Stimulated activated CD4-positive, alpha-beta T cell treated with anti-CD3 and anti-CD28 coated beads, Interleukin-12 subunit alpha, Interleukin-12 subunit beta, amount 100 ng/mL, for 48 hours (primary cell): Measurements from ENCODE around the gene BCAS1.

Experiments
- DNase-seq, 3 donors: peaks; one replicate each; pipeline ENCODE4 v3.0.0-alpha.2; 2020; ENCODE audit warnings: low read depth in 2 of 3, low spot score in 1 of 3

The BCAS1 gene

DNA sequence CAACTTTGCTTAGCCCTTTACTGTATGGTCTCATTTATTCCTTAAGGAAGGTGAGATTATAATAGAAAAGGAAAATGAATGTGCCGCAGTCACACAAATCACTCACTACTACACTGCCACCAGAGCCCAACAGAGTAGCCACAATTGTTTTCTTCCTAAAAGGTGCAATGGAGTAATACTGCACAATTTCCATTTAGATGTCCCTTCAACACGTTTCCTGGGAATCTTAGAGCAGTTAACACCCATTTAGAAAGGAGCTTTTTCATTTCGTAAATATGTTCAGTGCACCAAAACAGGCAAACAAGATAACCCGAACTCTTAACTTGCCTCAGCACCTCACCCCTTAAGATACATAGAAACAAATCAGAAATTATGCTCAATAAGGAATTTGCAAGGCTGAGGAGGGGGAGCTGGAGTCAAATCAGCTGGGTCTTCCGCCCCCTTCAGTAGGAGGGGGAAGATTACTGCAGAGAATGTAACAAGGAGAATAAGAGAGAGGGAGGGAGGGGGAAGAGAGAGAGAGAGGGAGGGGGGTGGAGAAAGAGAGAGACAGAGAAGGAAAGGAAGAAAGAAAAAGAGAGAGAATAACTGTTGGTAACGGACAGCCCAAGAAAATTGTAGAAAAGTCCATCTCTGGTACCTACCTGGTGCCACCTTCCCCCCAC, 155.5 kb downstream of the BCAS1 start:
- no peak for DNase-seq

DNA sequence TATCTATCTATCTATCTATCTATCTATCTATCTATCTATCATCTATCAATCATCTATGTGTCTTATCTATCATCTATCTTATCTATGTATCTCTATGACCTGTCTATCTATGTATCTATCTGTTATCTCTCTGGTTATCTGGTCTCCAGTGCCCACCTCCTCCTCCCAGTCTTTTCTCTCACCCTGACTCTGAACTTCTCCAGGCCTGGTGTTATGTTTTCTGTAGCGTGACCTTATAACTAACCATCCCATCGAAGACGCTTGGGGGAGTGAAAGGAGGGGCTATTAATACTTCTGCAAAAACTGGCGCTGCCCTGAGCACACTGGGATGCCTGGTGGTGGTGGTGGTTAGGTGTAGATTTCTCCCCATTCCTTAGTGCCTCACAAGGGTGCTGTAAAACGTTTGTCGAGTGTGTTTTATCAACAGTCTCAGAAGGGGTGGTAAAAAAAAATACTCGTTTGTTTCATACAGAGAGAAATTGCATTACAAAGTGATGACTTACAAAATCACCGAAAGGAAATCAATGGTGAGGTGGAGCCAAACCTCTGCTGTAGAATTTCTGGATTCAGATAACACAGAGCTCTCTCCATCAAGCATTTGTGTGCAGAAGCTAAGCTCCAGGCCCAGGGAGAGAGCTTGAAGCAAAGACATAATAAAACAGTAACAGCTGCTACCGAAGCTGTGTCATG, 156.2 kb downstream of the BCAS1 start:
- no peak for DNase-seq

DNA sequence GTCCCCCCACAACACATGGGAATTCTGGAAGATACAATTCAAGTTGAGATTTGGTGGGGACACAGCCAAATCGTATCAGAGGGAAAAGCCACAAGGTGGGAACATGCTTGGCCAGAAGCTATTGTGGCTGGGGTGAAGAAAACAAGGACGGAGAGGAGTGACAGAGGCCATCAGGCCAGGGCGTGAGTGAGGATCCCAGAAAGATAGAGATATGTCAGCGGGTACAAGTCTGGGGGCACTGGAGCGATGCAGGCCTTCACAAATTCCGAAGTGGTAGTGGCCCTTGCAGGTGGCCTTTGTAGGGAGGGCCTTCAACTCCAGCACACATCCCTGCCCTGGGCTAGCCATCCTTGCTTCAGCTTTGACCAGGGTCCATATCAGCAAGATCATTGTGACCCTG, 159.1 kb downstream of the BCAS1 start:
- DNase-seq: no peak

DNA sequence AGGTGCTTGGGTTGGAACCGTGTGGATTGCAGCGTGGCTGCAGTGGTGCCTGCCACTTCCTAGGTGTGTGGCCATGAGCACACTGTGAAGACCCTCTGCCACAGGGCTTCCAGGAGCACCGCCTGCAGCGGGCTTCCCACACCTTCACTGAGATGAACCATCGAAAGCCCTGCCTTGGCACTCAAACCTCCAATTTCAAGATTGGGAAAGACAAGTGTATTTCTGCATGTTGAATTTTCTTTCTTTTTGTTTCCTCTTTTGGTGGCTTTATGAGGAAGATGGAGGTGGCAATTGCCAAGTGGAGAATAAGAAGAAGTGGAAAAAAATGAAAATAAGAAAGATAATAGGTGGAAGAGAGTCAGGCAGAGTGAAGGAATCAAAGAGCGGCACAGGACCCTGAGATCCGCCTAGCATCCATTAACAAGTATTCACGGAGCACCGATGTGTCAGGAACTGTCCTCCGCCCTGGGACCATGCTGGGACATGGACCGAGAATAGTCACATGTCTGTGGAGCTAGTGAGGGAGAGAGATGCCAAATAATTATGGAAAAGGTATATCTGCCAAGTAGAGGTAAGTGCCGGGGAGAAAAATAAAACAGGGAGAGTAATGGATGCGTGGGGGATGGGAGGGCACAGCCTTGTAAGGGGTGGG, 159.9 kb downstream of the BCAS1 start:
- no peak for DNase-seq

DNA sequence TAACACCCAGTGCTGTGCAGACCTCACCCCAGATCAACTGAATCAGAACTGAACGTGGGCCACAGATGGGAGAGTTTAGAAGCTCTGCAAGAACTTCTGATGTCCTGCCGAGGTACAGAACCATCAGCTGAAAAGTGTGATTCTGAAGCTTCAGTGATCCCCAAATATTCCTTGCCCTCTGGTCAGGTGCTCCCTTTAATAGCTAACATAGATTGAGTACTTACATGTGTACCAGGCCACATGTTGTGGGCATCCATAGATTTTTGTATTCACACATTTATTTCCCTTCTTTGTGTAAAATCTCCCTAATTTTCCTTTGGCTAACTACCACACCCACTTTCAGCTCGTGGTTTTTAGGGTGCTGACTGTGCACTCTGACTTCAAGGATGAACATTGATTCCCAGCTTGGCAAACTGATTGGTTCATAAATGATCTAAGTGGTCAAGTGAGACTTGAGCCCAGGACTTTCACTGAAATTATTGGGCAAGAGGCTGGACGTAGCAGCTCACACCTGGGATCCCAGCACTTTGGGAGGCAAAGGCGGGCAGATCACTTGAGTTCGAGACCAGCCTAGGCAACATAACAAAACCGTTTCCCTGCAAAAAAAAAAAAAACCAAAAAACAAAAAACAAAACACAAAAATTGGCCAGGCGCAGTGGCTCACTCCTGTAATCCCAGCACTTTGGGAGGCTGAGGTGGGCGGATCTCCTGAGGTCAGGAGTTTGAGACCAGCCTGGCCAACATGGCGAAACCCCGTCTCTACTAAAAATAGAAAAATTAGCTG, 162.2 kb downstream of the BCAS1 start:
- no peak for DNase-seq

DNA sequence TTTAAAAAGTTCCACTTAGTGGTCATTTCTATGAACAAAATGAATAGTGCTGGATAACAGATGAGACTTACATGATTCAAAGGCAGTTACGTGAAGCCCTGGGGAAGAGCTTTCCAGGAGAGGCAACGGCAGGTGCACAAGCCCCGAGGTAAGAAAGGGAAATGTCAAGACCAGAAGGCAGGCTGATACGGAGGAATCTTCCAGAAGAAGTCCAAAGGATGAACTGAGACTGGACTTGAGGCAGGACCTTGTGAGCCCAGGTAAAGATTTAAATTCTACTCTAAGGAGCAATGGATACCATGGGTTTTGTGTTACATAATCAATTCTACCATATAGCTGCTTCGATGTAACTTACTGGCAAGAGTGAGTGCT, 164.6 kb downstream of the BCAS1 start:
- no peak for DNase-seq

DNA sequence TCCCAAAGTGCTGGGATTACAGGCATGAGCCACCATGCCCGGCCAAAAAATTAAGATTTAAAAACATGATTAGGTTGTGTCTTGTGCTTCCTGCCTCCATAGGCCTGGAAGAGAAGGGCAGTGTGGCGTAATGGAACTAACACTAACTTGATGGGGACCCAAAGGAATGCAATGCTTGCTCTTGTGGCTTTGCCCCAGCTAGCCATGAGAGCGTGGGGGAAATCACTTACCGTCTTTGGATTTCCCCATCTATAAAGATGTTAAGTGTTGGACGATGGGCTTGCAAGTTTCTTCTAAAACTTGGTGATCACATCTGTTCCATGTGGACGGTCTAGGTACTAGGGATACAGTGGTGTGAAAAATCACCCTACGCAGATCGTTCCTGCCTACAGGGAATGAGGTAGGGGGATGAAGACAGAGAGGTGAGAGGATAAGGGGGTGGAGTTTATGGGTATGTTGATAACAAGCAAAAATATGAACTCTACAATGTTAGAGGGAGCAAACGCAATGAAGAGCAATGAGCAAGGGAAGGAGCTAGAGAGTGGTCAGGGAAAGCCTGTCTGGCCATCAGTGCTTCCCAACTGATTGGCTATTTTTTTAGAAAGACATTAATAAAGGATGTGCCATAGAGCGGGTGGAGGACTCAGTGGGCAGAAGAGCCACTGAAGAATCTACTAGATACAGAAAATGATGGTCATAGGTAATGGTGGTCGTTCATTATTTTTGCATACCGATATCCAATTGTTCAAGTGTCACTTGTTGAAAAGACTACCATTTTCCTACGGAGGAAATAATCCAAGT, 165.2 kb downstream of the BCAS1 start:
- DNase-seq: no peak

DNA sequence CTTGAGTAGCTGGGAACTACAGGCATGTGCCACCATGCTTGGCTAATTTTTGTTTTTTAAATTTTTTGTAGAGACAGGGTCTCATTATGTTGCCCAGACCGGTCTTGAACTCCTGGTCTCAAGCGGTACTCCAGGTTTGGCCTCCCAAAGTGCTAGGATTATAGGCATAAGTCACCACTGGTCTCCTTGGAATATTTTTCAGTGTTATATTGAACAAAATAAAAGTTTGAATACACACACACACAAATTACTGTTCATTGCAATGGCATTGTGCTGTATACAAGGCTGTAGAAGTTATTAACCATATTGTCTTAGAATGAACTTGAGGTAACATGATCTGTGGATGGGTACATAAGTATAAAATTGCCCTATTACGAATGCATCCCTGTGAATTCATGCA, 166.1 kb downstream of the BCAS1 start:
- DNase-seq: no peak

DNA sequence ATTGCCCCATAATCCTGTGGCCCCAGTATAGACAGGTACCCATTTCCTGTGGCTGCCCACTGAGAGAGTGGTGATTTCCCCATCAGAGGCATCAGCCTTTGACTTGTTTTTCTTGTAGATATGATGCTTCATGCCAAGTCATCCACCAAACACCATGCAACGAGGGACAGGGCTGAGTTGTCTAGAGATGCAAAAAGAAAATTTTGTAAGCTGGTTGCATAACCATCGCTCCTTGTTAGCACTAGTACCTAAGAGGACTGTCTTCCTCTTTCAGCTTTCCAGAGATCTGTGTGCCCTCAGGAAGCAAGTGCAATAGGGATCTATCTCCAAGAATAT, 166.8 kb downstream of the BCAS1 start:
- DNase-seq: no peak

DNA sequence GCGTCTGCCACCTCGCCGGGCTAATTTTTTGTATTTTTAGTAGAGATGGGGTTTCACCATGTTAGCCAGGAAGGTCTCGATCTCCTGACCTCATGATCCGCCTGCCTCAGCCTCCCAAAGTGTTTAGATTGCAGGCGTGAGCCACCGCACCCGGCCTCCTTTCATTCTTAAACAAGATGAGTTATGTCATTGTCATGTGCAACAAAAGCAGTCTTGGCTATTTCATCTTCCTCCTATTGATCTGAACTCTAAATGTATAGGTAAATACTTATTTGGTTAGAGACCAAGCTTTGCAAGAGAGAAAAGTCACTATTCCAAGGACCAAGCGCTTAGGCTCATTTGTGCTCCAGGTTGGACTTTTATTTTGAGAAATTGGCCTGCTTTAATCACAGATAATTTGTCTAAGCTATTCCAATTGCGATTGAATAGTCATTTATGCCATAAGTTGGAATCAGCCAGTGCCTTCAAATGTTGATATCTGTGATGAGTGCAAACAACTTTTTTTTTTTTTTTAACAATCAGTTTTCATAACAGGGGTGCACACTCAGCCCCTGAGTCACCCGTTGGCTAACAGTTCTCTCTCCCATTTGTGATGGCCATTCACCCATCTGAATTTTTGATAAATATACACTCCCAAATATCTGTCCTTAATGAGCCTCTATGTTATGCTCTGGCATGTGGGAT, 167.3 kb downstream of the BCAS1 start:
- no peak for DNase-seq

DNA sequence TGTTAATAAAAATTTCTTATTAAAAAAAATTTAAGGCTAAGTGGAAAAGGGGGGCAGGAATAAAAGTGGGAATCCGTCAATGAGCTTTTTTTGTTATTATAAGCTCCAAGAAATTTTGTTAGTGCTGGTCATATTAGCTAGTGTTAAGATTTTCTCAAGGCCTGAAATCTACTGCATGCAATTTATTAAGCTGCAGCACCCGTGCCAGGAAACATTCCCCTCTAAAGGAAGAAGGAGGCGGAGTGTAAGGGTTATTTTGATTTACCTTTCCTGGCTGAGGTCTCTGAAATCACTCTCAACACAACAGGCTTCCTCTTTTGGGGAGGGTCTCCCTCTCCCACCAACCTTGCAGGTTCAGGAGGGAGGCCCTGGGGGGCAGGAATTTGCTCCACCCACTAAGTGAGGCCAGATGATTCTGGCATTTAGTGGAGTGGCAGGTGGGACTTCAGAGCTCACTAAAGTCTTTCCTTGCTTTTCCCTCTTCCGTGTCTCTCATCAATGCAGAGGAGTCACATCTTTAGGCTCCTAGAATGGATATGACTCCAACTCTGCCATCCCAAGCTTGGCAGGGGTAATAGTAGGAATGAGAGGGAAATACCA, 168.8 kb downstream of the BCAS1 start:
- DNase-seq: no peak

DNA sequence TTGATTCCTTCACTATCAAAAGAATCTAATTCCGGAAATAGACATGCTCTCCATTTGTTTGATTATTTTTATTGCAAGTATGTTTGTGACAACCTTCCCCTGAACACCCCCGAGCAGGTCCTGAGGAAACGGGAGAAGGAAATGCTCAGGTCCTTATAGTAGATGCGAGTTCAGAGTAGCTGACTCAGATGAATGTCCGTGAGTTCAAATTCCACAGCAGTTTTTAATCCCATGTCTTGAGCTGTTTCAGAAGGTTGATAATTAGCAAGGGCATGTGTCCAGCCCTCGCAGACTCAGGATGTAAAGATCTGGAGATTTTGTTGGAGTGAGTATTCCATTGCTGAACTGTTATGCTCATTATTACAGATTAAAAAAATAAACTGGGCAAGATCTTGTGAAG, 169.3 kb downstream of the BCAS1 start:
- no peak for DNase-seq

DNA sequence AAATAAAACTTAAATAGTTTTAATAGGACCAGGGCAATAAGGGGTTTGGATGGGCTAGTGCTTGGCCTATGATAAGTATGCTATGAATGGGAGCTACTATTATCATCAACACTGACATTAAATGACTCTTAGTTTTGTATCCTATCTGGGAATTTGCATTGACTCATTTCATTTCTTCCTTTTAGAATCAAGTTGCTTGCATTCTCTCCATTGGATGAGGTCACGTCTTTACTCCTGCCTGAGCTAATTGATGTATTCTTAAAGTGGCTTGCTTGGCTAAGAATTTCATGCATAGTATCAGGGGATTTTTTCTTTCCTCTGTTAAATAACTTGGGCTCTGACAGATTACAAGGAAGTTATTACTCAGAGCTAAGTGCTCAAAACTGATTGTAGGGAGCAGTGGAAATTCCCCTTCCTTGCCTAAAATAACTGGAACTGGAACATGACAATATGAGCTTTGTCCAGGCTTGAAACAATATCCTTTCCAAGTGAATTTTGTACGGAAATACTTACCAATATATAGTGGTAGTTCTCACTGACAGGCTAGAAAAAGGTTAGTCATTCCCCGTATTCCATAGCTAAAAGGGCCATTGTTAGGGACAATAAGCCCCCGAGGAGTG, 169.9 kb downstream of the BCAS1 start:
- no peak for DNase-seq

DNA sequence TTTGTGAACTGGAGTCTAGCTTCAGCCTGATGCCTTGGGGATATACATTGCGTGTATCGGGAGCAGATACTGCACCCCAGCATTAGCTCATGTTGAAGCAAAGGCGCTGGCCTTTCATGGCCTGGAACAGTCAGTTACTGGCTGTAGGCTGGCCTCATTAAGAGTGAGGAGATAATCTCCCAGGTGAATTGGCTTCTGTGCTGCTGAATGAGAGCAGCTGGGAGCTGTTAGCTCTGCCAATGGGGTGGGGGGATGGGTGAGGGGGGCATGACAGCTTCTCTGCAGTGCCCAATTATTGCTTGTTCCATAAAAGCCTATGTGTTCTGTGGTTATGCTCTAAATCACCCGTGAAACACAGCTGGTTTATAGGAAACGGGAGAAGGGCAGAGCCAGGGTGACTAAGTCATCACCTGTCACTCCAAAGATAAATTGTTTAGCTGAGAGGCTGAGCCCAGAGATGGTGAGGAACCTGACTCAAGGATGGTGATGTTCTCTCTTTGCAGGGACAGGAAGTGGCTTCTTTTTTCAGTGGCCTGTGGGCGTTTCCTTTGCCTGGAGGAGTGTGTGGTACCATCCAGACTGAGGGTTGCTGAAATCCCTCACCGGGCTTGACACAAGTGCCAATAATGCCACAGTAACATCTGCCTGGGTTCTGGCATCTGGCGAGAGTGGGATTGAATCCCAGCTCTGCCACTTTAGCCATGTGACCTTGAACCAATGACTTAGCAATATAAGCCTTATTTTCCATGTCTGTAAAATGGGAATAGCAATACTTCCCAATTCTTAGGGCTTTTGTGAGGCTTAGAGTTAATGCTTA, 170.8 kb downstream of the BCAS1 start:
- DNase-seq: peak; percentile 71 to 78 (median 77)

DNA sequence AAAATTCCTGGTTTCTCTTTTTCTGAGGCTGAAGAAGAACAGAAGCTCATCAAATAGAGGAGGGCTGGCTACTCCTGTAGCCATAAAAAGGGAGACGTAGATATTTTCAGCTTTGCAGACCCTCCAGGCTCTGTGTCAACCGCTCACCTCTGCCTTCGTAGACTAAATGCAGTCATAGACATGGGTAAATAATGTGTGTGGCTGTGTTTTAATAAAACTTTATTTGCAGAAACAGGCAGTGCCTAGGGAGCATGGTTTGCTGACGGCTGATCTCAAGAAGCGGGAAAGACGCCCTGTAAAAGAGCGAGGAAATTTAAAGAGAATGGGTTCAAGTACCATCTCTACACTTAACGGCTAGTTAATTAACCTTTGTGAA, 171.8 kb downstream of the BCAS1 start:
- no peak for DNase-seq

DNA sequence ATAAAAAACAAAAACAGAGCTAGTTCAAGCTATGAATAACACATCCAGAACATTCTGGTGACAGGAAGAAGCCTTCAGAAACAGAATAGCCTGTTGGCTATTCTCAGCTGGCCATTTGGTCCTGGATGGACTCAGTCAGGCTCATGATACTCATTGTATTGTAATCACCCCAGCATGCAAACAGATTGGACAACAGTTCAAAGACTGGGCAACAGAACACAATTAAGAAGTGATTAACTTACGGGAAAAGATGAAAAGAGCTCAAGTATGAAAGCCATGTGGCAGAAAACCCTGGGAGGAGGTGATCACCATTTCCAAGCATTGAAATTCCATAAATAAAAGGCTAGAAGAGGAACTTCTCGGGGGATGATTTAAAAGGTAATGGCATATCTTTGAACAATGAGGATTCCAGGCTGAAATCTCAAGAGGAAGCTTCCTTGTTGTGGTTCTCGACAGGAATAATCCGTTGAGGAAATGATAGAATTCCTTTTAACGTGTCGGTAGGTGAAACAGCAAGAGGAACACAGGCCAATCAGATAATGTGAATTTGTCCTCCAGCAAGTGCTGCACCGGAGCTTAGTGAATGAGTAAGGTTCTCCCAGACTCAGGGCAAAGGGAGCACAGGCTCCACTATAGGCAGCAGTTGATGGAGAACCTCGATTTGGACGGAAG, 172.4 kb downstream of the BCAS1 start:
- no peak for DNase-seq

DNA sequence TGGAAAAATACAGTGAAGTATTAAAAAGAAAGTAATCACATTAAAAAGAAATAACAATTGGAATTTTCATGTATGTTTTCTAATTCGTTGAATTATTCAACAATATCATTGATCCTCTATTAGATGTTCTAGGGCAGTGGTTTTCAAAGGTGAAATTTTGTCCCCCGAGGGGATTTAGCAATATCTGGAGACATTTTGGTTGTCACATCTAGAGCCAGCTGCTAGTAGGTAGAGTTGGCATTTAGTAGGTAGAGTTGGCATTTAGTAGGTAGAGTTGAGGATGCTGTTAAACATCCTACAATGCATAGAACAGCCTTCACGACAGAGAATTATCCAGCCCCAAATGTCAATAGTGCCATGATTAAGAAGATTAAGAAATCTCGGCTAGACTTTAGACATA, 173.7 kb downstream of the BCAS1 start:
- no peak for DNase-seq

DNA sequence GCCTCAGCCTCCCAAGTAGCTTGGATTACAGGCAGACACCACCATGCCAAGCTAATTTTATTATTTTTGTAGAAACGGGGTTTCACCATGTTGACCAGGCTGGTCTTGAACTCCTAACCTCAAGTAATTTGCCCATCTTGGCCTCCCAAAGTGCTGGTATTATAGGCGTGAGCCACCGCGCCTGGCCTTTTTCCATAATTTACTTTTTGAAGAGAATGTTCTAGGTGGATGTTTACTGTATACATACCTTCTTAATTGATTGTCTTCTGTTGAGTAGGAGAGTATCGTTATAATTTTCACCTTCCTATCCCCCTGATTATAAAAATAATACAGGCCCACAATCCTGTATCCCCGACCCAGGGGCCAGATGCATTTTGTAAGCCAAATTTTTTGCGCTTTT, 174.4 kb downstream of the BCAS1 start:
- no peak for DNase-seq

DNA sequence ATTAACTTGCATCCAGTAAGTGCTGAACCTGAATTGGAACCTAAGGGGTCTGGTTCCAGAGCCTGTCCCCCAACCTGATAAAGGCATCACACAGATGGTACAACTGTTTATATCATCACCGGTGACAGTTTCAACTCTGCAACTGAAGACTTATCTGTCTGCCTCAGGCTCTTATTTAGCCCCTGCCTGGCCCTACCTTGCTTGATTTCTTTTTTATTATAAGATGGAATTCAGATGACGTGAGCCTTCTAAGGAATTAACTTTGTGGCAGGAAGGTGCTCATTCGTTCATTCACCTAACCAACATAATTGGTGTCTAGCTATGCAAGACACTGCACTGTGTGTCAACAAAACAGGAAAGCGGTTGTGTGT, 175.0 kb downstream of the BCAS1 start:
- no peak for DNase-seq
